Epithelial cell of esophagus (primary cell): ENCODE measurements around the gene SCN5A.

ENCODE experiments used
- DNase-seq: peaks from one replicate; pipeline ENCODE4 v3.0.0; 2010; ENCODE audit warnings: low read depth
- H3K4me3 ChIP-seq: 2 replicates; pipeline ENCODE4 v1.5.1; 2011; ENCODE audit warnings: mild to moderate bottlenecking, low read length, control low read depth
- CTCF ChIP-seq: IDR thresholded peaks from 2 replicates; pipeline ENCODE4 v1.5.1; 2011; ENCODE audit warnings: low read depth, mild to moderate bottlenecking, low read length, control low read depth, inconsistent platforms; ENCODE audit not compliant: insufficient read depth; ENCODE audit errors: missing control alignments

Gene SCN5A

DNA sequence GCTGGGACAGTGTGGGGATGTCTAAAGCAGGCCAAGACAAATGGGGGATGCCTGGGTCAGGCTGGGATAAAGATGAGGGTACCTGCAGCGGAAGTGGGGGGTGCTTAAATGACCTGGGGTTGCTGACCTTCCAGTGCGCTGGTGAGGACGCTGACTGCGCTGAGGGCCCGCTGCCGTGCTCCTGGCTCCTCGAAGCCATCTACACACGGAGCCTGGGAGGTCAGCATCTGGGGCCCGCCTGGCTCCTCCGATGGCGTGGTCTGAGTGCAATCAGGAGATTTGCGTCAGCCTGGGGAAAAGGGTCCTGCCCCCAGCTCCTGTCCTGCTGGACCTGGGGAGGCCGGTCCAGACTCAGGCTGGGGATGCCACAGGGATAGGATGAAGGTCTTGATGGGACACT, 50.7 kb downstream of the SCN5A start:
- TF ChIP-seq CTCF, result no peak
- DNase-seq, result no peak
- no peak overlapping the region for H3K4me3 ChIP-seq

DNA sequence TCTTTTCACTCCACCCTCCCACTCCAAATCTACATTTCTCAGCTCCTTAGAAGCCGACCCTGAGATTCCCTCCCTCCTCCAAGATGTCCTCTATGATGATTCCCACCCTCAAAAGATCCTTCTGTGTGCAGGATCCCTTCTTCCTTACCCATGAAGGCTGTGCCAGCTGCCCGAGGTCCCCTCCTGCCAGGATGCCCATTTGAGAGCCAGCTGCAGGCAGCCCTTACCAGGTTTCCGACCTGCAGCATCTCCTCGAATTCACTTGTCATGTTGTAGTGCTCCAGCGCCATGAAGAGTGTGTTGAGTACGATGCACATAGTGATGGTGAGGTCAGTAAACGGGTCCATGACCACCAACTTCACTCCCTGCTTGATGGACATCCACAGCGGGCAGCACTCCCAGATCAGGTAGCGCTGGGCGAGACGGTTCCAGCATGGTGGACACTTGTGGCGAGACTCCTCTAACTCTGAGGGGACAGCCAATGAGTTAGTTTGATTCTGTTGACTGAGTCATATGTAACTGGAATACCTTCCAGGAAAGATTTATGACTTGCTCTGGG, 51.9 kb downstream of the SCN5A start:
- no peak for TF ChIP-seq CTCF
- H3K4me3 ChIP-seq, result no peak overlapping the region
- DNase-seq, result no peak

GRCh38 chr3:38595393-38595792, 54.1 kb downstream of the SCN5A start:
- no peak for DNase-seq
- H3K4me3 ChIP-seq, result no peak overlapping the region
- no peak for TF ChIP-seq CTCF

- TF ChIP-seq CTCF, result no peak
- H3K4me3 ChIP-seq, result no peak overlapping the region
- no peak for DNase-seq
Measured at GRCh38 chr3:38590521-38590920, 59.0 kb downstream of the SCN5A start.

GRCh38 chr3:38588995-38589937, 60.2 kb downstream of the SCN5A start:
- TF ChIP-seq CTCF, result no peak
- DNase-seq, result no peak

DNA sequence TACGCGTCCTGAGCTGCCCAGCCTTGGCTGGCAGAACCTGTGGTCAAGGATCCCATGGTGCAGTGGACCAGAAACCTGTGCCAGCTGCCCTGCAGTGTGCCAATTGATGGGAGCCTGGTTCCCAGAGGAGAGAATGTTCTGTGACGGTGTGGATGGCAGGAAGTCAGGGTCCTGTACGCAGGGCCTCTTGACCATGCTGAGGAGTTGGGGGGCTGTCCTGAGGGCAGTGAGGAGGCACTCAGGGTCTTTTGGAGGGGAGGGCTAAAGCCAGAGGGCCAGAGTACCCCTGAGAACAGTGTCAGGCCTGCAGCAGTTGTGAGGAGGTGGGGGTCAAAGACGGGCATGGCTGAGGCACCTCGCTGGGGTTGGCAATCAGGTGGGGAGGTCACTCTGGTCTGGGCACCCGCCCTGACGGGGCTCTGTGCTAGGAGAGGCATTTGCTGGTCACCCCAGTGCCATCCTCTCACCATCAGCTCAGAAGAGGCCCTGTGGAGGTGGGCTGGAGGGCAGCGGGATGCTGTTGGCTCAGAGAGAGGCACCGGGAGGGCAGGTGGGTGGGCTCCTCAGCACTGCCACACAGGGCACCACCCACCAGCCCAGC, 61.0 kb downstream of the SCN5A start:
- DNase-seq, result no peak
- no peak for TF ChIP-seq CTCF
- H3K4me3 ChIP-seq, result no peak overlapping the region

More at GRCh38 chr3:38588995-38589937, 60.2 kb downstream of the SCN5A start:
- H3K4me3 ChIP-seq, result no peak overlapping the region
